Spinal cord (tissue), 10 donors: ENCODE measurements around the gene MCC. TPM values are rescaled to one million over a fixed set of nuclear protein-coding genes. Genes with fewer than 3 reads are reported as not detected.

Source experiments
- DNase-seq, 6 donors: peaks; one replicate each; pipeline versions ENCODE4 v3.0.0 to v3.0.0-alpha.2; 2013 to 2015; ENCODE audit warnings: low spot score in 6 of 6, low read depth in 4 of 6
- H3K27ac ChIP-seq: one replicate; pipeline ENCODE4 v1.5.1; 2013; ENCODE audit warnings: low read depth, low read length, control low read depth
- H3K27me3 ChIP-seq: one replicate; pipeline ENCODE4 v1.6.1; 2013; ENCODE audit warnings: low read length; ENCODE audit not compliant: control insufficient read depth, insufficient read depth
- H3K36me3 ChIP-seq: one replicate; pipeline ENCODE4 v1.6.1; 2013; ENCODE audit warnings: low read length; ENCODE audit not compliant: control insufficient read depth, insufficient read depth
- H3K4me1 ChIP-seq: one replicate; pipeline ENCODE4 v1.6.1; 2013; ENCODE audit warnings: low read length; ENCODE audit not compliant: control insufficient read depth, insufficient read depth
- H3K4me3 ChIP-seq: one replicate; pipeline ENCODE4 v1.5.1; 2013; ENCODE audit warnings: low read depth, low read length, control low read depth
- H3K9me3 ChIP-seq: one replicate; pipeline ENCODE4 v1.6.1; 2013; ENCODE audit warnings: low read length; ENCODE audit not compliant: control insufficient read depth, insufficient read depth
- WGBS: methylation state at CpG from one replicate; pipeline ENCODE4 v1.1.5; 2013; ENCODE audit warnings: missing lambda C conversion rate; ENCODE audit not compliant: insufficient coverage; 5-methylcytosine and 5-hydroxymethylcytosine counted together
- polyA plus RNA-seq, 2 donors: library from polyadenylated mRNA; unstranded; fragments of 120-200 nt; gene quantifications; one replicate each; pipeline ENCODE4 v1.2.1, GENCODE V29; 2013; ENCODE audit not compliant: insufficient read length in 2 of 2
- total RNA-seq, 2 donors: library from RNA; depleted of rRNA in 1 of 2; stranded (reverse); fragments of 120-200 nt in 1 of 2; fragments of >200 nt in 1 of 2; gene quantifications; one replicate each; pipeline versions ENCODE4 v1.2.3 to v1.2.4, GENCODE V29; 2013 to 2014
- donor health status: healthy.

Gene MCC
- total and polyA plus RNA-seq, 4 donors: 19.2 to 31.7 (median 26.6) TPM

- Histone ChIP-seq H3K4me3 (no peak overlapping the region), H3K4me1 (no peaks in the 10 kb centered on the region), H3K27me3 (no peaks in the 10 kb centered on the region), H3K9me3 (no peaks in the 10 kb centered on the region), H3K36me3 (no peaks in the 10 kb centered on the region), H3K27ac (no peak overlapping the region)
- DNase-seq: no peak
- WGBS: no CpG with 5 or more reads among the region's 4 CpGs
Observed at GRCh38 chr5:113255105-113255504, 233.1 kb downstream of the MCC start.

GRCh38 chr5:113253037-113253436 lies 235.2 kb downstream of the MCC start:
- no peak for DNase-seq
- no peaks in the 10 kb centered on the region for H3K4me1 ChIP-seq
- no peak overlapping the region for H3K4me3 ChIP-seq
- no peaks in the 10 kb centered on the region for H3K27me3 ChIP-seq
- H3K36me3 ChIP-seq: no peaks in the 10 kb centered on the region
- H3K27ac ChIP-seq: no peak overlapping the region
- 100% methylated on average over 2 of the region's 3 CpGs for WGBS
- H3K9me3 ChIP-seq: no peaks in the 10 kb centered on the region

- Histone ChIP-seq H3K4me3 (no peak overlapping the region), H3K4me1 (no peaks in the 10 kb centered on the region), H3K36me3 (no peaks in the 10 kb centered on the region), H3K9me3 (no peaks in the 10 kb centered on the region), H3K27ac (no peak overlapping the region), H3K27me3 (no peaks in the 10 kb centered on the region)
- no peak for DNase-seq
- 90% methylated on average over 3 of the region's 7 CpGs for WGBS
Observed at GRCh38 chr5:113252066-113252465, 236.2 kb downstream of the MCC start.

GRCh38 chr5:113250341-113250953 lies 237.8 kb downstream of the MCC start:
- H3K9me3 ChIP-seq: no peaks in the 10 kb centered on the region
- no peaks in the 10 kb centered on the region for H3K36me3 ChIP-seq
- H3K4me1 ChIP-seq: no peaks in the 10 kb centered on the region
- H3K27ac ChIP-seq: peak overlapping the region; percentile 65
- no peaks in the 10 kb centered on the region for H3K27me3 ChIP-seq
- peak in 1 of 6 donors; percentile 65 for DNase-seq
- H3K4me3 ChIP-seq: no peak overlapping the region
- 39% methylated on average over 2 of the region's 7 CpGs for WGBS

- Histone ChIP-seq H3K27me3 (no peaks in the 10 kb centered on the region), H3K4me3 (no peak overlapping the region), H3K27ac (peak overlapping the region; percentile 65), H3K9me3 (no peaks in the 10 kb centered on the region), H3K36me3 (no peaks in the 10 kb centered on the region), H3K4me1 (no peaks in the 10 kb centered on the region)
- WGBS: 80% methylated on average over 1 of the region's 1 CpG
- peak in 1 of 6 donors; percentile 55 for DNase-seq
Observed at GRCh38 chr5:113249206-113249605, 239.0 kb downstream of the MCC start.

GRCh38 chr5:113246361-113246870 lies 241.8 kb downstream of the MCC start:
- WGBS: 52% methylated on average over 5 of the region's 5 CpGs
- Histone ChIP-seq H3K9me3 (no peaks in the 10 kb centered on the region), H3K36me3 (no peaks in the 10 kb centered on the region), H3K27me3 (no peaks in the 10 kb centered on the region), H3K4me1 (no peaks in the 10 kb centered on the region), H3K27ac (peak overlapping the region; percentile 65), H3K4me3 (no peak overlapping the region)
- peak in 1 of 6 donors; percentile 54 for DNase-seq

GRCh38 chr5:113245427-113246225 lies 242.6 kb downstream of the MCC start:
- Histone ChIP-seq H3K27me3 (no peaks in the 10 kb centered on the region), H3K36me3 (no peaks in the 10 kb centered on the region), H3K4me1 (no peaks in the 10 kb centered on the region), H3K9me3 (no peaks in the 10 kb centered on the region), H3K27ac (peak overlapping the region; percentile 65), H3K4me3 (no peak overlapping the region)
- WGBS: 33% methylated on average over 2 of the region's 2 CpGs
- DNase-seq: no peak

- DNase-seq: no peak
- WGBS: 91% methylated on average over 7 of the region's 9 CpGs
- no peaks in the 10 kb centered on the region for H3K4me1 ChIP-seq
- no peak overlapping the region for H3K27ac ChIP-seq
- H3K36me3 ChIP-seq: no peaks in the 10 kb centered on the region
- no peaks in the 10 kb centered on the region for H3K27me3 ChIP-seq
- no peak overlapping the region for H3K4me3 ChIP-seq
- H3K9me3 ChIP-seq: no peaks in the 10 kb centered on the region
Observed at GRCh38 chr5:113244966-113245365, 243.3 kb downstream of the MCC start.

GRCh38 chr5:113243349-113243664 lies 244.9 kb downstream of the MCC start:
- 85% methylated on average over 1 of the region's 2 CpGs for WGBS
- H3K4me3 ChIP-seq: no peak overlapping the region
- H3K4me1 ChIP-seq: no peaks in the 10 kb centered on the region
- no peaks in the 10 kb centered on the region for H3K9me3 ChIP-seq
- no peaks in the 10 kb centered on the region for H3K27me3 ChIP-seq
- H3K27ac ChIP-seq: no peak overlapping the region
- no peaks in the 10 kb centered on the region for H3K36me3 ChIP-seq
- DNase-seq: no peak
